Muscle of back (tissue), 11 donors: ENCODE measurements around the gene MYT1. TPM values are rescaled to one million over a fixed set of nuclear protein-coding genes. Genes with fewer than 3 reads are reported as not detected.
"Not testable (repeated sequence)": the region's sequence is repeated elsewhere in the genome, so short reads cannot be mapped to it uniquely, and the experiment has no call there.

ENCODE experiments used
- DNase-seq, 3 donors: peaks; one replicate each; pipeline versions ENCODE4 v3.0.0 to v3.0.0-alpha.2; 2013
- polyA plus RNA-seq, 10 donors: library from polyadenylated mRNA; unstranded; fragments of 120-200 nt; gene quantifications; one replicate each; pipeline ENCODE4 v1.2.1, GENCODE V29; 2013; ENCODE audit not compliant: insufficient read length in 10 of 10

Gene MYT1
- polyA plus RNA-seq, 10 donors, result 0.05 to 0.78 (median 0.11) TPM

DNA sequence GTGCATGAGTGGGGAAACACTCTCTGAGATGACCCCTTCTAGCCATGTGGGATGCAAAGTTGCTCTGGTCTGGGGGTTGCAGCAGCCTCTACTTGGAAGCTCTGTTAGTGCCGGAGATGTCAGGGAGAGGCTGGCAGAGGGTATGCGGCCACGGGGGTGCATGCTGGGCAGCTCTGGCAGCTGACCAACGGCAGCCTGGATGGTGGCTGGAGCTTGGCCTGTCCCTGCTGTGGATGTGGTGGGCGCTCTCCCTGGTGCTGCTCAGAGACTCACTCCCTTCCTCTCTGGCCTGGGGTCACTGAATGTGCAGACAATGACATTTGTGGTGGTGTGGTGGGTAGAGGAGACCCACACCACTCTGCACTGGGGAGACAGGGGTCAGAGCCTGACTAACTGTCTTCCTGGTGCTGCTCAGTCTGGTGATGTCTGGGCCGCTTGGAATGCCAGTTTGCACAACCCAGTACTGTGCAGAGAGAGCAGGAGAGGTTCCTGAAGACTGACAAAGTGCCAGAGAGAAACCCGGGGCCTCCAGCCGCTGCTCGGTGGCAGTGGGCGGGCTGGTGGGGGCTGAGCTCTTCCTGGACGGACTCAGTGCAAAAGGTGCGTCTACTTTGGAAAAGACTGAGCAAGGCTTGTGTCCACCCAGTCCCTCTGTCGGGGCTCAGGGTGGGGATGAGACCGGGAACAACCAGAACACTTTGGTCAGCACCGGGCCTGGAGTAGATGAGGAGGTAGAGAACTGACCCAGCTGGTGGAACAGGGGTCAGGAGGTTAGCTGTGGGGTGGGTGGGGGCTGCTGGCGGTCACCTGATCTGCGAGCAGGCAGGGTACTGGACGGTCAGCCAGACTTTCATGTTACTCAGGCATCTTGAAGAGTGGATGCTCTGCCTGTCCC lies 2.7 kb downstream of the MYT1 start:
- DNase-seq, result no peak

DNA sequence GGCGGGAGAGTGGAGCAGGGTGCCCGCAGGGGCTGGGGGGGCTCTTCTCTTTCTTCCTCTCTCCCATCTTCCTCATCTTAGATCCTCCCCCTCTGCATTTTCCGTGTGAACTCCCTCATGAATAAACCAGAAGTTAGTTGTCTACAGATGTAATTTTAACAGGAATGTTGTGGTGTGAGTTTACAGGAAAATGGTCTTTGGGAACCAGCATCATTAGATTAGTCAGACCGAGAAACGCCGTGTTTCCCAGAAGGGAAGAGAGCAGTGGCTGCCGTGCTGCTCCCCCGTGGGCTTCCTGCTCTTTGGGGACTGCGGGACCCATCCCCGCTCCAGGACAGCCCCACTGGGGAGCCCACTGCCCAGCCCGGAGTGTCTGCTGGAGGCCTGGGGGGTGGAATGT lies 3.4 kb downstream of the MYT1 start:
- no peak for DNase-seq

DNA sequence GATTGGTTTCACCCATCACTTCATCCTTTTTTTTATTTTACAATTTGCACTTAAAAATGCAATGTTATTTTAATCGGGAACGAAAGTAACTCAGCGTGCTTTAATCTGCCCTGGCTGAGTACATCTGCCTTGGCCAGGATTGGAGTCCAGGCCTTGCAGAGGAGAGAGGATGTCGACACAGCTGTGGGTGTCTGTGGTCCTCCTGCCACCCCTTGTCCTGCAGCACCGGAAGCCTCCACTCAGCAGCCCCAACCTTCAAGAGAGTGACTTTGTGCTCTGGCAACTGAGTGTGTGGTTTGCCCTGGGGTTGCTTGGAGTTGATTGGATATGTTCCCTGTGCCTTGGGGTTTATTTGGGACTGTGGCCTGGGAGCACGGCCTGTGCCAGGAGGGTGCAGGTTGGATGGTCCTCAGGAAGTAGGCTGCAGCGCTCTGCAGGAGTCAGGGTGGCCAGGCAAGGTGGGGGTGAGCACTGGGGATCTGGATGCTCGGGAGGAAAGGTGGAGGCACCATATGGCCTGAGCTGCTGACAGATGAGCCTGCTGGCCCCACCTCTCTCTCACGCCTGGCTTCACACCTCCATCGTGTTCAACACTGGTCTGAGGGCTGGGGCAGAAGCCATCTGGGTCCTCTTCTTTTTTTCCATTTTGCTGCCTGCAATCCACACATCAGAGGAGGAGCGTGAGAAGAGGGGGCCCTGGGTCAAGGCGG lies 4.3 kb downstream of the MYT1 start:
- no peak for DNase-seq

DNA sequence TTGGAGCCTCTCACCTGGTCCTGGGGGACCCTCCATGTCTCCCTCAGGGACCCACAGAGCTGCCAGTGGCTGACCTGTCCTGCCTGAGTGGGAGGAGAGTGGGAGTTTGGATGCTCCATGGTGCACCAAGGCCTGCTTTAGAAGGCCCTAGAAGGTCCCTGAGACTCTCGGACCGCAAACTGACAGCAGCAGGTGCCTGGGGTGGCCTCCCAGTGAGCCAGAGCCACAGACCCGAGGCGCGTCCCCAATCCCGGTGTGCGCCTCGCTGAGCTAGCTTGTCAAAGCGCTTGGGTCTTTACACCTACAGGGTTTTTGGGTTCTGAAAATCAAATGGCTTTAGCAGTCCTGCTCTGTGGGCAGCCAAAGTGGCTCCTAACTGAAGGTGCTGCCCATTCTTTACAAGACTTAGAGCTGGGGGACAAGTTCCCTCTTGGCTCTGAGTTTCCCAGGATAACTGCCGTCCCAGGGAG lies 4.9 kb downstream of the MYT1 start:
- no peak for DNase-seq

- DNase-seq, result no peak
Measured at GRCh38 chr20:64171211-64171610, 7.0 kb downstream of the MYT1 start.

DNA sequence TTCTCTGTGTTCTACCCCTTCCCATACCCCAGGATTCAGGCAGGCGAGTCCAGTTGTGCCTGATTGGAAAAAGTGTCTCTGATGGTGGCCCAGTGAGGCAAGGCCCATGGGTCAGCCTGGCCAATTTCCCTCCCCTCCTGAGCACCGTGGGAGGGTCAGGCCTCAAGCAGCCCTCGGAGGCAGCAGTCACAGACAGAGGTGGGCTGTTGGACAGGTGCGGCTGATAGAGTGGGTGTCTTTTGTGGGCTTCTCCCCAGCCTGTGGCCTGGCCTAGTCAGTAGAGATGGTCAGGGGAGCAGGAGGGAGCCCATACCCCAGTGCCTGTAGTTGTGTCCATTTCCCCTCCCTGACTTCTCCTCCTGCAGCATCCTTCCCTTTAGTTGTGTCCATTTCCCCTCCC lies 8.9 kb downstream of the MYT1 start:
- DNase-seq, result no peak

DNA sequence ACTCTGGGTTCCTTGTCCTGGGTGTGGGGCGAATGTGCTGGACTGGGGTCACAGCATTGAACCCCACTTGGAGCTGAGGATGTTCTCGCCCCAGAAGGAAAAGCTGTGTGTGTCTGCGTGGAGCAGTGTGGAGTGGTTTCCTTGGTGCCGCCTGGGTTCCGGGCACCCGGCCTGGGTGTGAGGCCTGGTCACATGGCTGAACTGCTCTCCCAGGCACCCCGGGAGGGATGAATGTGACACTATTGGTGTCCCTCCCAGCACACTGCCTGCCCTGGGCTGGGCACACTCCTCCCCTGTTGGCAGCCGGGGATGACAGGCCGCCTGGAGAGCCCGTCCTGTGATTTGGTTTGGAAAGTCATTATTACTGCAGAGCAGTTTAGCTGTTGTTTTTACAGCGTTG lies 12.3 kb downstream of the MYT1 start:
- no peak for DNase-seq

DNA sequence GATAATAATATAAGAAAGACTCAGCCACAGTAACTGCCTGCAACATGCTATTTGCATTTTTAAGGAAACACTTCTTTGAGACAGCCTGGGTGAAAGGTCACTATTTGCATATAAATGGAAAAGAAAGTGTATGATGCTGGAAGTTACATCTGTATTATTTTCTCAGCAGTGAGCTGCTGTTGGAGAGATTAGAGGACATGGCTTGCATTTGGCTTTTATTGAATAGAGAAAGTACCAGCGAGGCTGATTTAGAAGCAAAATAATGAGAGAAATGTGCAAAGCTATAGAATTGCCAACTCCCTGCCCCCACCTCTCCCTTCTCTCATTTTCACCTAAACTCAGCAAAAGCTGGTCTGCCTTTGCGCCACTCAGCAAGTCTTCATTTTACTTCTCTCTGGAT lies 12.7 kb downstream of the MYT1 start:
- DNase-seq, result no peak

DNA sequence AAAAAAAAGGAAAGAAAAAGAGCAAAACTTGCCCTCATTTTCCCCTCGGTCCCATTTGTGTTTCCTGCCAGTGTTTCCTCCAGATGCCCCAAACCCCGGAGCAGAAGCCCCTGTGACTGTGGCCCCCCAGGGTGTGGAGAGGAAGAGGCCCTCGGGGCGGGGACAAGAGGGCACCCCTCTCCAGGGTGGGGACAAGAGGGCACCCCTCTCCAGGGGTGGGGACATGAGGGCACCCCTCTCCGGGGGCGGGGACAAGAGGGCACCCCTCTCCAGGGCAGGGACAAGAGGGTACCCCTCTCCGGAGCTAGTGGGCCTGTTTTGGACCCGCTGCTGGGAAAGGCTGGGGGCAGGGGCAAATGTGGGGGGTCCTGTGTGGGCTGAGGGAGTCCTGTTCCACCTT lies 13.1 kb downstream of the MYT1 start:
- DNase-seq, result no peak

- DNase-seq, result no peak
Measured at GRCh38 chr20:64177787-64178186, 13.5 kb downstream of the MYT1 start.

DNA sequence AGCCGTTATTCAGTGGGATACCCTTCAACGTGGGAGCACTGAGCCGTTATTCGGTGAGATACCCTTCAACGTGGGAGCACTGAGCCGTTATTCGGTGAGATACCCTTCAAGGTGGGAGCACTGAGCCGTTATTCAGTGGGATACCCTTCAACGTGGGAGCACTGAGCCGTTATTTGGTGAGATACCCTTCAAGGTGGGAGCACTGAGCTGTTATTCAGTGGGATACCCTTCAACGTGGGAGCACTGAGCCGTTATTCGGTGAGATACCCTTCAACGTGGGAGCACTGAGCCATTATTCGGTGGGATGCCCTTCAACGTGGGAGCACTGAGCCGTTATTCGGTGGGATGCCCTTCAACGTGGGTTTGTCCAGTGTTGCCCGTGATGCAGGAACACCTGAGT lies 14.7 kb downstream of the MYT1 start:
- DNase-seq, result not testable (repeated sequence)

DNA sequence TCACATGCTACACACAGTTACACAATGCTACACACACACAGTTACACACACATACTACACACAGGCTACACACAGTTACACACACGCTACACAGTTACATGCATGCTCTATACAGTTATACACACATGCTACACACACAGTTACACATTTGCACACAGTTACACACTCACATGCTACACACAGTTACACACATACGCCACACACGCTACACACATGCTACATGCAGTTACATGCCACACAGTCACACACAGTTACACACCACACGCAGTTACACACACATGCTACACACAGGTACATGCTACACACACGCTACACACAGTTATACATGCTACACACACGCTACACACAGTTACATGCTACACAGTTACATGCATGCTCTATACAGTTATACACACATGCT lies 15.6 kb downstream of the MYT1 start:
- no peak for DNase-seq

DNA sequence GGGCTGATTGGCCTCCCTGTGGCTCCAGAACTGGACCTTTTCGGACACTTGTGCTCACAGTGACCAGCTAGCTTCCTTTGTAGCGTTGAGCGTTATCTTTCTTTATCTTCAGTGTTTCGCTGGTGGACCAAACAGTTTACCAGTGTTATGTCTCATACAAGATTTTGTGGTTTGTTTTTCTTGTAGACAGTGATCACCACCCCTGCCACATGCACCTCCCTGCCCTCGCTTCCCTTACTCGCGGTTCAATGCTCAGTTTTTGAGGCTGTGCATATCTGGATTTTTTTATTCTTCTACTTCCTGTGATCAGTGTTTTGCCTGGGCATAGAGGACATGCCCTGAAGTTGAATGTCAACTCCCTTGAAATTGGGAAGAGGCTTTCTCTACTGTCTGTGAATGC lies 16.4 kb downstream of the MYT1 start:
- DNase-seq, result no peak

DNA sequence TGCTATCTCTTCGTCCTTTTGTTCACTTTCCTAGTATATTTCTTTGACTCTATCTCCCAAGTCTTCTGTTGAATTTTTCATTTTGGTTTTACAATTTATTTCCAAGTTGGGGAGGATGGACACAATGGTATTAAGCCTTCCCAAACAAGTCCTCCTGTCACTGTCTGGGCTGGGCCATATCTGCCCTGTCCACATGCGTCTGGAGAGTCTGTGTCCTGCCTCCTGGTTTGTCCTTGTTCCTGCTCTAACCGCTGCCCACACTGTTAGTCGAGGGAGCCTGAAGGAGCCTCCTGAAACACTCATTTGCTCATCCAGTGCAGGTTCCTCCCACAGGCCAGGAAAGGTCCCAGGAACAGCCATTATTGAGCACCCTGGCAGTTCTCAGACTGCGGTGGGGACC lies 17.1 kb downstream of the MYT1 start:
- DNase-seq, result no peak

DNA sequence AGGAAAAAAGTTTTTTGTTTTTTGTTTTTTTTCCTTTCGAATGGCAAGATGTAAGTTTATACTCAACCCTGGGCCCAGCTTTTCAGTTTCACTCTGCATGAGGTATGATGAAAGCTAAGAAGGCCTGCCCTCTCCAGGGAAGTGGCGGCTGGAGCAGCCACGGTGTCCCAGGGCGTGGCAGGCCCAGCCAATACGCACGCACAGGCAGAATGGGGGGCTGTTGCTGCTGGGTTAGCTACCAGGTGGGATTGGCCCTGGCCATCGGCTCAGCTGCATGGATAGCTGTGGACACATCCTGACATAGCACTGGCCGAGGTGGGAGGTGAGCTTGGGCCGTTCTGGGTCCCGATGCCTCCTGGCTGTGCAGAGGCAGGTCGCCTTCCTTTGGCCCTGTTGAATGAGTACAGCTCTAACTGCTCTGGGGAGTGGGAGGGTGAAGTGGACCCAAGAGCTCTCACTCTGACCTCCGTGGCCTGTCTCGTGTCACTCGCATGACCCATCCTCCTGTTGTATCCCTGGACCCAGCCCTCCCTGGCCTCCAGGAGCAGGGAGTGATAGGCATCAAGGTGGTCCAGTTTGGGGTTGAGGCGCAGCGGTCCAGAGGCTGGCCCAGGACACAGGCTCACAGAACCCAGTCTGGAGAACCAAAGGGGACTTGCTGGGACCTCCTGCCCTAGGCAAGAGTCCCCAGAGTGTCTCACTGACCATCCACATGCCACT lies 18.1 kb downstream of the MYT1 start:
- DNase-seq, result no peak

DNA sequence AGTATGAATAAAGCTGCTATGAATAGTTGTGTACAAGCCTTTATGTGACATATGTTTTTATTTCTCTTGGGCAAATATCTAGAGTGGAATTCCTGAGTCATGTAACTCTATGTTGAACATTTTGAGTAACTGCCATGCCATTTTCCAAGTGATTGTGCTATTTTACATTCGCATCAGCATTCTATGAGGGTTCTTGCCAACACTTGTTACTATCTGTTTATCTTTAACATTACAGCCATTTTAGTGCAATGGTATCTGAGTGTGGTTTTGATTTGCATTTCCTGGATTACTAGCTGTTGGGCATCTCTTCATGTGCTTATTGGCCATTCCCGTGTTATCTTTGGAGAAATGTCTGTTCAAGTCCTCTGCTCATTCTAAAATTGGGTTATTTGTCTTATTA lies 19.1 kb downstream of the MYT1 start:
- no peak for DNase-seq

GRCh38 chr20:64184795-64185194 lies 20.5 kb downstream of the MYT1 start:
- DNase-seq, result no peak

GRCh38 chr20:64185276-64185900 lies 21.1 kb downstream of the MYT1 start:
- DNase-seq, result no peak

GRCh38 chr20:64186071-64186598 lies 21.9 kb downstream of the MYT1 start:
- DNase-seq, result no peak

DNA sequence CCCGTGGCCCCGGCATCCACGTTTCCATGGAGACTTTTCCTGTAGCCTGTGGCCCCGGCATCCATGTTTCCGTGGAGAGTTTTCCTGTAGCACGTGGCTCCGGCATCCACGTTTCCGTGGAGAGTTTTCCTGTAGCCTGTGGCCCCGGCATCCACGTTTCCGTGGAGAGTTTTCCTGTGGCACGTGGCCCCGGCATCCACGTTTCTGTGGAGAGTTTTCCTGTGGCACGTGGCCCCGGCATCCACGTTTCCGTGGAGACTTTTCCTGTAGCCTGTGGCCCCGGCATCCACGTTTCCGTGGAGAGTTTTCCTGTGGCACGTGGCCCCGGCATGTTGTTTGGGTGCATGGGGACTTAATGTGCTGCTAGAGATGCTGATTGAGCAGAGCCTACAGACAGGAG lies 23.0 kb downstream of the MYT1 start:
- DNase-seq, result not testable (repeated sequence)

DNA sequence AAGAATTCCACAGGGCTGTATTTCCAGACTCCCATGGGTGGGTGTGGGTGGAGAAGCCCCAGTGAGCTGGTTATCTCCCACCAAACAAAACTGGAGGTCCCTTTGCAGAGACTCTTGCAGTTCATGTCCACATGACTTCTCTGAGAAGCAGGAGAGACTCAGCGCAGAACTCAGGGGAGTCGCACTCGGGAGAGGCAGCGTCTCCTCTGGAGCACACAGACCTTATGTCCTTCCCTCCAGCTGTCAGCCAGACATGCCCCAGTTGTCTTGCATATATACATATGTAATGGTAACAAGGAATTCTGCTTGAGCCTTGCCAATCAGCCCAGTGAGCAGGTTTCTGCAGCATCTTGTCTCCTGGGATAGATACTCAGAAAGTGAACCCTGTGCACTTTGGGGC lies 23.8 kb downstream of the MYT1 start:
- DNase-seq, result no peak
